ENCODE data around the gene CHST13.

The CHST13 gene

DNA sequence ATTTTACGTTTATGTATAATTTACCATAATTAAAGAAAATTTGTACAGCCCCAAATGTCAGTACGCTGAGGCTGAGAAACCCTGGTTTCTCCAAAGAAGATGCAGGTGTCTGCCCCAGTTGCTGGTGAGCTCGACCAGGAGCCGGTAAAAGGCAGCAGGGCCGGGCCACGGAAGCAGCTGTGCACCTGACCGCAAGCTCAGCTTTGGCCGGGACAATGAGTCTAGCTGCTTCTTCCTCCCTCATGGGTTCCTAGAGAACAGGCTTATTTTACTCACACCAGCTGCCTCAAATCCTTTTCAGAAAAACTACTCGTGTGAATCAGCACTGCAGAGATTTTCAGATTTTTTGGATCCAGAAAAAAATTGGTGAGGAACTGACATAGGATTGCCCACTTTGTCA is 30.2 kb upstream of the CHST13 start:
- Histone ChIP-seq H3K79me1 (replicated peaks; ENCODE audit: low read length, poor library complexity, severe bottlenecking) (no peaks in the 10 kb centered on the region), H3K27me3 (ENCODE audit: control insufficient read depth in 1 of 2, insufficient read depth in 1 of 2, low read length in 2 of 2) (peaks cover 17 to 33% of the 10 kb centered on the region in 2 experiments), H2BK5ac (ENCODE audit: low read depth, low read length, poor library complexity, severe bottlenecking) (no peak overlapping the region), H3K14ac (ENCODE audit: low read length in 2 of 2) (no peak overlapping the region), H3K4me1 (ENCODE audit: control insufficient read depth, insufficient read depth, low read depth, low read length) (peaks cover 2% of the 10 kb centered on the region), H3K9ac (ENCODE audit: low read length) (no peak overlapping the region), H2BK120ac (ENCODE audit: low read depth, low read length) (no peak overlapping the region), H3K9me3 (ENCODE audit: control insufficient read depth, low read length) (no peaks in the 10 kb centered on the region), H2BK15ac (ENCODE audit: low read depth, poor library complexity, severe bottlenecking) (no peak overlapping the region), H4K91ac (ENCODE audit: low read length) (no peak overlapping the region), H4K8ac (ENCODE audit: low read length) (no peak overlapping the region), H3K4me2 (ENCODE audit: low read length, poor library complexity, severe bottlenecking) (no peak overlapping the region), H3K23ac (ENCODE audit: low read length in 2 of 2) (no peak overlapping the region), H3K4ac (ENCODE audit: low read depth in 1 of 2, low read length in 2 of 2) (no peak overlapping the region), H3K27ac (ENCODE audit: low read length, poor library complexity, severe bottlenecking) (no peak overlapping the region), H3K18ac (ENCODE audit: low read depth in 1 of 2, low read length in 2 of 2) (no peak overlapping the region), H2BK12ac (ENCODE audit: low read length in 2 of 2) (no peak overlapping the region), H2AFZ (ENCODE audit: low read depth, low read length) (no peak overlapping the region), H3K4me3 (ENCODE audit: insufficient read depth in 1 of 2, low read depth in 1 of 2, low read length in 2 of 2) (no peak overlapping the region), H2AK5ac (ENCODE audit: low read length, severe bottlenecking) (no peak overlapping the region), H3K36me3 (ENCODE audit: control insufficient read depth in 1 of 2, insufficient read depth in 2 of 2, low read depth in 1 of 2, low read length in 2 of 2) (no peaks in the 10 kb centered on the region)
- DNase-seq, result no peak
- 97% methylated on average over 7 of the region's 9 CpGs for WGBS

DNA sequence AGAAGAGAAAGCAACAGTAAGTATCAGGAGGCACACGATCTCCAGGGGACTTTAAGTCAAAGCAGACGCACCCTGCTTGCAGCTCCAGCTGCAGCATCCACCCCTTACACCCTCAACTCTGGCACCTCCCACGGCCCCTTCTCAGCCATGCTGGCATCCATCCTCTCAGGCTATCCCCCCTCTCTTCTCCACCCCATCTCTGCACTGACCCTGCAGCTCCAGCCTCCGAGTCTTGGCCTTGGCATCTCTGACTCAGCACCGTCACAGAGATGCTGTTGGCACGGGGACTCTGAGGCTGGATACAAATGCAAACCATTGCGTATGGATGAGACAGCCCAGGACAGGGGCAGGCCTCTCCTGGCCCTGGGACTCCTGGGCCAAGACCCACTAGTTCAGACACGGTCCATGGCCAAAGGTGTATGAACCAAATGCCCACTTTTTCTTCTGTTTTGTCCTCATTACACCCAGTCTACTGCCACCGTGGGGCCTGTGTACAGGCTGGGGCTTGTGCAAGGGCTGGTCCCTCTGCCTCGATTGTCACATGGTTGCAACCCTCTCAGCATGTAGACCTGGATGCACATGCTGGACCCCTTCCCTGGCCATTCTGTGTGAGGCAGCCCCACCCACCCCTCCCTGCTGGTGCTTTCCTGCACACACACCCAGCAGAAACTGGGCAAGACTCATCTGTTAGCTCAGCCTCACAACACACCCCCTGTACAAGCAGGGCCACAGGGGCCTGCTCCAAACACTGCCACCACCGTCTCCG is 29.6 kb upstream of the CHST13 start:
- no peak overlapping the region for H3K4ac ChIP-seq (ENCODE audit: low read depth in 1 of 2, low read length in 2 of 2)
- H3K9me3 ChIP-seq (ENCODE audit: control insufficient read depth, low read length), result no peaks in the 10 kb centered on the region
- H3K18ac ChIP-seq (ENCODE audit: low read depth in 1 of 2, low read length in 2 of 2), result no peak overlapping the region
- peaks cover 2% of the 10 kb centered on the region for H3K4me1 ChIP-seq (ENCODE audit: control insufficient read depth, insufficient read depth, low read depth, low read length)
- no peak overlapping the region for H2AK5ac ChIP-seq (ENCODE audit: low read length, severe bottlenecking)
- no peak overlapping the region for H2BK120ac ChIP-seq (ENCODE audit: low read depth, low read length)
- H4K91ac ChIP-seq (ENCODE audit: low read length), result no peak overlapping the region
- no peak overlapping the region for H2BK12ac ChIP-seq (ENCODE audit: low read length in 2 of 2)
- no peak for DNase-seq
- H3K79me1 ChIP-seq (replicated peaks; ENCODE audit: low read length, poor library complexity, severe bottlenecking), result no peaks in the 10 kb centered on the region
- H3K14ac ChIP-seq (ENCODE audit: low read length in 2 of 2), result no peak overlapping the region
- H3K27me3 ChIP-seq (ENCODE audit: control insufficient read depth in 1 of 2, insufficient read depth in 1 of 2, low read length in 2 of 2), result peaks cover 11 to 29% of the 10 kb centered on the region in 2 experiments
- H2AFZ ChIP-seq (ENCODE audit: low read depth, low read length), result no peak overlapping the region
- no peak overlapping the region for H2BK15ac ChIP-seq (ENCODE audit: low read depth, poor library complexity, severe bottlenecking)
- H3K27ac ChIP-seq (ENCODE audit: low read length, poor library complexity, severe bottlenecking), result no peak overlapping the region
- H3K4me3 ChIP-seq (ENCODE audit: insufficient read depth in 1 of 2, low read depth in 1 of 2, low read length in 2 of 2), result no peak overlapping the region
- no peak overlapping the region for H3K23ac ChIP-seq (ENCODE audit: low read length in 2 of 2)
- no peak overlapping the region for H2BK5ac ChIP-seq (ENCODE audit: low read depth, low read length, poor library complexity, severe bottlenecking)
- WGBS, result 81% methylated on average over 12 of the region's 12 CpGs
- H4K8ac ChIP-seq (ENCODE audit: low read length), result no peak overlapping the region
- no peaks in the 10 kb centered on the region for H3K36me3 ChIP-seq (ENCODE audit: control insufficient read depth in 1 of 2, insufficient read depth in 2 of 2, low read depth in 1 of 2, low read length in 2 of 2)
- no peak overlapping the region for H3K9ac ChIP-seq (ENCODE audit: low read length)
- H3K4me2 ChIP-seq (ENCODE audit: low read length, poor library complexity, severe bottlenecking), result no peak overlapping the region

DNA sequence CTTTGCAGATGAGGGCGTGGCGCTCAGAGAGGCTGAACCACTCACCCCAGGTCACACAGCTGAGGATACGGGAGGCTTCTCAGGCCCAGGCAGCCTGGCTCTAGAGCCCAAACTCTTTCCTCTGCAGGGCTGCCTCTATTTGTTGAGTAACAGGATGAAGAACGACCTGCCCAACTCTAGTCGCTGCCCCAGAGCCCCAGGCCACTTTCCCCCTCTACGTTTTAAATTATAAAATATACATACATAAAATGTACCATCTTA is 29.1 kb upstream of the CHST13 start:
- Histone ChIP-seq H2BK12ac (ENCODE audit: low read length in 2 of 2) (no peak overlapping the region), H3K9me3 (ENCODE audit: control insufficient read depth, low read length) (no peaks in the 10 kb centered on the region), H2BK5ac (ENCODE audit: low read depth, low read length, poor library complexity, severe bottlenecking) (no peak overlapping the region), H3K4me1 (ENCODE audit: control insufficient read depth, insufficient read depth, low read depth, low read length) (peaks cover 2% of the 10 kb centered on the region), H4K8ac (ENCODE audit: low read length) (no peak overlapping the region), H4K91ac (ENCODE audit: low read length) (no peak overlapping the region), H3K4me3 (ENCODE audit: insufficient read depth in 1 of 2, low read depth in 1 of 2, low read length in 2 of 2) (no peak overlapping the region), H3K4ac (ENCODE audit: low read depth in 1 of 2, low read length in 2 of 2) (no peak overlapping the region), H3K36me3 (ENCODE audit: control insufficient read depth in 1 of 2, insufficient read depth in 2 of 2, low read depth in 1 of 2, low read length in 2 of 2) (no peaks in the 10 kb centered on the region), H3K9ac (ENCODE audit: low read length) (no peak overlapping the region), H3K27ac (ENCODE audit: low read length, poor library complexity, severe bottlenecking) (no peak overlapping the region), H2AK5ac (ENCODE audit: low read length, severe bottlenecking) (no peak overlapping the region), H3K18ac (ENCODE audit: low read depth in 1 of 2, low read length in 2 of 2) (no peak overlapping the region), H3K23ac (ENCODE audit: low read length in 2 of 2) (no peak overlapping the region), H2AFZ (ENCODE audit: low read depth, low read length) (no peak overlapping the region), H3K14ac (ENCODE audit: low read length in 2 of 2) (no peak overlapping the region), H2BK120ac (ENCODE audit: low read depth, low read length) (no peak overlapping the region), H3K4me2 (ENCODE audit: low read length, poor library complexity, severe bottlenecking) (no peak overlapping the region), H3K79me1 (replicated peaks; ENCODE audit: low read length, poor library complexity, severe bottlenecking) (no peaks in the 10 kb centered on the region), H3K27me3 (ENCODE audit: control insufficient read depth in 1 of 2, insufficient read depth in 1 of 2, low read length in 2 of 2) (peaks cover 8 to 27% of the 10 kb centered on the region in 2 experiments), H2BK15ac (ENCODE audit: low read depth, poor library complexity, severe bottlenecking) (no peak overlapping the region)
- WGBS, result 88% methylated on average over 4 of the region's 6 CpGs
- DNase-seq, result no peak

DNA sequence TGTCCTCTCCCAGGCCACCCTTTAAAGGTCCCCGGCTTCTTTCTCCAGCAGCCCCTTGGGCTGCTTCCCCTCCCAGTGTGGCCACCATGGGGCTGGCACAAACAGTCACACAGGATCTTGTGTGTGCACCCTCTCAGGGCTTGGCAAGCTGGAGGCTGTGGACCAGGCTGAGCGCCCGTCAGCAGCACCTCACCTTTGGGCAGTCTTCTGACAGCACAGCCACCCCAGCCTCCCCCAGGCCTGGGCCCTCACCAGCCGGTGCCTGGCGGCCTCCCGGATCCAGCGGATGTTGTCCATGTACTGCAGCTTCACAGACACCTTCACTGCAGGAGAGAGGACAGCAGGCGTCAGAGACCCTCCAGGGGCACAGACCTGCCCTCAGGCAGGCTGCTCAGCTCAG is 28.2 kb upstream of the CHST13 start:
- Histone ChIP-seq H3K4me1 (ENCODE audit: control insufficient read depth, insufficient read depth, low read depth, low read length) (peaks cover 2% of the 10 kb centered on the region), H3K9me3 (ENCODE audit: control insufficient read depth, low read length) (no peaks in the 10 kb centered on the region), H2AFZ (ENCODE audit: low read depth, low read length) (no peak overlapping the region), H3K36me3 (ENCODE audit: control insufficient read depth in 1 of 2, insufficient read depth in 2 of 2, low read depth in 1 of 2, low read length in 2 of 2) (no peaks in the 10 kb centered on the region), H3K9ac (ENCODE audit: low read length) (no peak overlapping the region), H3K14ac (ENCODE audit: low read length in 2 of 2) (no peak overlapping the region), H3K79me1 (replicated peaks; ENCODE audit: low read length, poor library complexity, severe bottlenecking) (no peaks in the 10 kb centered on the region), H2BK12ac (ENCODE audit: low read length in 2 of 2) (no peak overlapping the region), H2BK120ac (ENCODE audit: low read depth, low read length) (no peak overlapping the region), H3K4ac (ENCODE audit: low read depth in 1 of 2, low read length in 2 of 2) (no peak overlapping the region), H4K8ac (ENCODE audit: low read length) (no peak overlapping the region), H2BK5ac (ENCODE audit: low read depth, low read length, poor library complexity, severe bottlenecking) (no peak overlapping the region), H3K27me3 (ENCODE audit: control insufficient read depth in 1 of 2, insufficient read depth in 1 of 2, low read length in 2 of 2) (peaks cover 6 to 26% of the 10 kb centered on the region in 2 experiments), H2BK15ac (ENCODE audit: low read depth, poor library complexity, severe bottlenecking) (no peak overlapping the region), H4K91ac (ENCODE audit: low read length) (no peak overlapping the region), H3K4me3 (ENCODE audit: insufficient read depth in 1 of 2, low read depth in 1 of 2, low read length in 2 of 2) (no peak overlapping the region), H3K18ac (ENCODE audit: low read depth in 1 of 2, low read length in 2 of 2) (no peak overlapping the region), H3K23ac (ENCODE audit: low read length in 2 of 2) (no peak overlapping the region), H3K27ac (ENCODE audit: low read length, poor library complexity, severe bottlenecking) (no peak overlapping the region), H3K4me2 (ENCODE audit: low read length, poor library complexity, severe bottlenecking) (no peak overlapping the region), H2AK5ac (ENCODE audit: low read length, severe bottlenecking) (no peak overlapping the region)
- no peak for DNase-seq
- whole genome bisulfite sequencing, result 86% methylated on average over 8 of the region's 8 CpGs

All from mesenchymal stem cell (in vitro differentiated cells and primary cell).